T-helper 2 cell treated with Interferon-gamma antibody and Interleukin-4, amounts not matched to agents 100 ng/mL and 5 ng/mL, for 36 hours (primary cell): Measurements from ENCODE around the gene AFF3. TPM values are rescaled to one million over a fixed set of nuclear protein-coding genes. Genes with fewer than 3 reads are reported as not detected.
"Not testable (repeated sequence)": the region's sequence is repeated elsewhere in the genome, so short reads cannot be mapped to it uniquely, and the experiment has no call there.

Experiments
- intact Hi-C: fragments of 100-400 bp; cut with micrococcal nuclease; formaldehyde crosslinking; loops from one replicate; pipeline ENCODE4 v1.15.1; 2023
- total RNA-seq: library from RNA; stranded (reverse); gene quantifications from 2 replicates; pipeline ENCODE4 v1.2.3, GENCODE V29; 2022

Gene AFF3
- total RNA-seq, 1 donor from 2014 or later = 6.0 TPM

DNA sequence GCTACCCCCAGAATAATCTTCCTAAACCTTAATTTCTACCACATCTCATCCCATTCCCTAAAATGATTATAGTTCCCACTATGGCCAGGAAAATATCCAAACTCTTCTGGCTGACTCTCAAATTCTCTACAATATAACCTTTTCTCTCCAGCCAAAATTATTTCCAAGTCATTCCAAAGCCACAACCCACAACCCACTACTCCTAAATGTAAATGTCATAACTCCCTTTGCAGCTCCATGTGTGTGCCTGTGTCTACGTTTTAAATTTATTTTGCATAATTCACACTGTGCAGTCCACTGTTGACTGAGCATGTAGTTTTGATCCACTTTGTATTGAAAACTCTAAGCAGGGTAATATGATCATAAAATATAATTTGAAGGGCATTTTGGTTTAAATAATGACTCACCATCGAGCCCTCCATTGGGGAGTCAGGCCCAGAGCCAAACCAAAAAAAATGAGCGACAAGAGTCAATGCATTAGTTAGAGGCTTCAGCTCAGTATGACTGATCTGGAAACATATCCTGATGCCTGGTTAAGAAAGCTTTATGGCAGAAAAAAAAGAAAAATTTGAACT is 171.0 kb downstream of the AFF3 start:
- intact Hi-C loops = no loop called here

DNA sequence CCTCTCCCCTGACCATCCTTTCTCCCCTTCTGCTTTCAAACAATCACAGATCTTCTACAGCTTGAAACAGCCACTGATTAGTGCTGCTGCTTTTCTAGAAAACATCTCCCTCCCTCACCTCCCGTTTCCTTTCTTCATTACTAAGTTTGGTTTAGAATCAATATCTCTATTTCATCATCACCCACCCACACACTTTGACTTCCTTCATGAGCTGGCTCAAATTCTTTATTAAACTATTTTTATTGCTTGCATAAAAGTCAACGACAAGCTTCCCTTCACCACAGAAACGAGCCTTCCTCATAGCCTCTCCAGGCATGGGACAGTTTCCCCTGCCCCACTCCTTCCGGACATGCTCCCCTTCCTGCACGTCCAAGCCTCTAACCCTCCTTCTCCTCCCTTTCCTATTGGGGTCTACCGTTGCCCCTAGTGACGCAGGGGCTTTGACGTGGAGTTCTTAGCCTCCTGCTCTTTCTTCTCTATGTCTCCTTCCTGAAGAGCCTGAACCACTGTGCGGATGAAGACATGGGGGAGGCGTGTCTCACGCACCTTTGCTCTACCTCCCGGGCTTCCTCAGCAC is 172.0 kb downstream of the AFF3 start:
- intact Hi-C loops = no loop called here

DNA sequence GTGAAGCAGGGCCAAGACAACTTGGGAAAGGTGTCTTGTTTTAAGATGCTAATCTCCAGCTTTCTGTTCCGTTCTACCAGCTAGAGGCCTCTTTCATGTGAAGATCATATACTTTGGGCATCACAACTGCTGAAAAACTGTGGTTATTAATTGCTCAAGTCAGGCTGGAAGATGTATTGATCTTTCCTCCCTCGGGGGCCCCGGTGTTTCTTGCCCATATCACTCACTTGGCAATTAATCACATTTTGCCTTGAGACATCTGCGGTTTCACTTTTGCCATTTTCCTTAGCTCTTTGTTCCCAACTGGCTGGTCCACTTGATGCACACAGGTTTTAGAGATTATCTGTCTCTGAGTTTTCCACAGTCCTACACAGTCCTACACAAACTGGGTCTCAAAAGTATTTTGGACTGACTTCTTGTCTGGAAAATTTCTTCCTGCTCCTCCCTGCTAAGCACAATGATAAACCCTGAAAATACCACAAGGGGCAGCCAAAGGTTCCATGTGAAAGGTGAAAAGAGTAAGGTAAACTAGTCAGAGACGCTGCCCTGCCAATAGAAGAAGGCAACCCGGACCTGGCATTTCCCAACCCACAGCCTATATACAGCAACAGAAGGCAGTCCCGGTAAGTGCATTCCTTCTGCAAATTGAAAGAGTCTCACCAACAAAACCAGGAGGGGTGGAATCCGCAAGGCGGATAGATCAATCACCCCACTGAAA is 181.0 kb downstream of the AFF3 start:
- intact Hi-C loops = no loop called here

DNA sequence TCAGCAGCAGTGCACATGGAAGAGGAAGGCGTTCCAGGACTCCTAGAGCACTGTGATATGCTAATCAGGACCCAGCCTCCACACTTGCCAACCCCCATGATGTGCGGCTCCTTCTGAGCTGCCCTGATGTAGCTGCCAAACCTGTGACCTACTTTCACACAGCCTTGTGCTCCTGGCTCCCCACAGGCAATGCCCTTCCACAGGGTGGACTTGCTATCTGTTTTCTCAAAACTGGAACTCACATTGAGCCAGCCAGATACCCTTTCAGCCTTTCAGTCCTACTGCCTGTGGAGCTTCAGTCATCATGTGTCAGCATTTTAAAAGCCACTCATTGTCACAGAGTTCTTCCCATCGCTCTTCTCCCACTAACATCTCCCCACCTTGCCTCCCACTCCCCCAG is 181.6 kb downstream of the AFF3 start:
- intact Hi-C loops = no loop called here

DNA sequence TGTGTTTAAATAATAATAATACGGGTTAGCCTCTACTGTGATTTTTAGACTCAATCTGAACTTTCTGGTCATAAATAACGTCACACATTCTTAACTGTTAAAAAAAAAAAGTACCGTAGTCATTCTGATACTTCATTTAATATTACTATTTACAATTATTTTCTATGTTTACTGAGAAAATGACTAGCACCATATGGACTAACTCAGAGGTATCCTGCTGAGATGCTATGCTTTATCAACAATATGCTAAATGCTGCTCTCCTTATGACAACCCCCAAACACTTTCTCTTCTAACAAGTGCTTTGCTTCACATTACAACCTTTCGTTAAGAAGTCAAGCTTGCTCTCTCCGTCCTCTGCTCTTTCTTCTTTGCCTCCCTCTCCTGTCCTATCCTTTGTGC is 182.1 kb downstream of the AFF3 start:
- intact Hi-C loops = no loop called here

DNA sequence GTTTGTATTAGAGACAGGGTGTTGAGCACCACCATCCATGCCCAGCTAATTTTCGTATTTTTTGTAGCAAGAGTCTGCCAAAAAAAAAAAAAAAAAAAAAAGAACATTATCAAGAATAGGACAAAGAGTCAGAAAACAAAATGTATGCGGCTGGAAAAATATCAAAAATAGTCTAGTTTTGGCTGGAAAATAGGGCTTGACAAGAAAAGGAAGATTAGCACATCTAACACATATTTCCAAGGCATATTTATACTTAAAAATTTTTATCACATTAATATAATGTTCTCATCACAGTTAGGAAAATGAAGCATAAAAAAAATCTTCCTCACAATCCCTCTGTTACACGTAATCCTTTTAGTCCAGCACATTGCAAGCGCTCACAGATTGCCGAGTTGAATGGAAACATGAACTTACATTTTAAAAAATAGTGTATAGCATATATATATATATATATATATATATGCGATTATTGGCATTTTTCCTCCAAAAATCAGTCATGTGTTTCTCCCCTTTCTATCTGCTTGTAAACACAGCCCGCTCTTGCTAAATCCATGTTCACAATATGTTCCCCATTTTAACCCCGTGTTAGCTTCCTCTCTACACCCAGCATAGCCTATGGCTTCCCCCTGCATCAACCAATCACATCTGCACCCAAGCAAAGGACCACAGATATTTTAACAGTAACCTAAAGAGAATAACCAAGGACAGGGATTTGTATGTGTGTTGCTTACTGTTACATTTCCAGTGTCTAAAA is 183.0 kb downstream of the AFF3 start:
- intact Hi-C loops = no loop called here

DNA sequence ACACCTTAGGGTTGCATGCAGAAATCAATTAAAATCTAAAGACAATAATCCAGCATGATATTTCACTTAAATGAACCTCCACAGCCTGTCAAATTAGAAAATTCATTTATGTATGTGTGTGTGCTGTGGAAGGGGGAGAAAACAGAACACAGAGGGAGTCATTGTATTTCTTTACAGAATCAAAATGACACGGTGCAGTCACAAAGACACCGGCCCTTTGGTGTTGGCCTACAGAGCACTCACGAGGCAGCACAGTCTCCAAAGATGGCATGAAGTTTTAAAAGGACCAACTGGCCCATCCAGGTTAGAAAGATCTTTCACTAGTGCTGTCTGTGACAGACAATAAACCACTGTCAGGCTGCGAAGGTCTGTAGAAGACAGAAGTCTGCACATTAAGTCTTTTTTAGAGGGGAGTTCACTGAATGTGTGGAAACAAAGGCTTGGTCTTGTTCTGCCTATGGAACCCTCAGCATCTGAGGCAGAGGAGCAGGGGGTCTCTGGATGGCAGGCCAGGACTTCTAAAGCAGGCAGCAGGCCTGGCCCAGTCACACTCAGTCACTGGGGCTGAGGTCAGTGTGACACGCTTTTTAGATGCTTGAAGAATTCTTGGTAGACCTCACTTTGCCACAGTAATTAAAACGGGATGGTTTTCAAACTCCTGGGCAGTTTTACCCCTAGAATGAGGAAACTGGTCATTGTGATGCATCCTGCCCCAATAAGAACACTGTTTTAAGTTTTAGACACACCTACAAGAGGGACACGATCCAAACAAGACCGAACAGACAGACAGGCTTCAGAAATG is 184.9 kb downstream of the AFF3 start:
- intact Hi-C loops = no loop called here

DNA sequence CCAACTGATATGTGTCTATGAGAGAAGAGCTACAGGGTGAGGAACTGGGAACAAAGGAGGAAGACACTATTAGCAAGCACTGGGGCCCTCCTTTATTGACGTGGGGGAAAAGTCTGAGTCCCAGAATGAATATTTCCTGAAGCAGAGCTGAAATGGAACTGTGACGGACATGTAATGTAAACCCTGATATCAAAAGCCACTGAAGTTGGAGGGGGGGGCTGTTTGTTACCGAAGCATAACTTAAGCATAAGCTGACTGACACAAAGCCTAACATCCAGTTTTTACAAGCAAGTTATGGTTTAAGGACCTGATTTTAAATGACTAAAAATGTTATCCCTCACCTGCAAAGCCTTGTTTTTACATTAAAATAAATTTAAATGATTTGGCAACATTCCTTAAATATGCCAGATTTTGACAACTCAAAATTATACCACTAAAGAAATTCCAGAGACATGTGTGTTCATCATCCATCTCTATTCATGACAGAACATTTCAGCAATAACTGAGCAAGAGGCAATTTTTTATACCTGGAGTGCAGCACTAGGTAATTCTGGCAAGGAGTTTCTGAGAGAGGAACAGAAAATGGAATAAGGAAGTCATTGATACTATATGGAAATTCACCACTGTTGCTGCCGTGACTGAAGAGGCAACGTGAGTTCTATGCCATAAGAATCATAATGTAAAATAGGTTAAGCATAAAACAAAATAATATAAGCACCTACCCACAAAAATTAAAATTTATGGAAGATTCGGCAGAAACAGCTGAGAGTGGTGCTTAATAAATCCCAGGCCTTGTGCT is 186.0 kb downstream of the AFF3 start:
- intact Hi-C loops = no loop called here

DNA sequence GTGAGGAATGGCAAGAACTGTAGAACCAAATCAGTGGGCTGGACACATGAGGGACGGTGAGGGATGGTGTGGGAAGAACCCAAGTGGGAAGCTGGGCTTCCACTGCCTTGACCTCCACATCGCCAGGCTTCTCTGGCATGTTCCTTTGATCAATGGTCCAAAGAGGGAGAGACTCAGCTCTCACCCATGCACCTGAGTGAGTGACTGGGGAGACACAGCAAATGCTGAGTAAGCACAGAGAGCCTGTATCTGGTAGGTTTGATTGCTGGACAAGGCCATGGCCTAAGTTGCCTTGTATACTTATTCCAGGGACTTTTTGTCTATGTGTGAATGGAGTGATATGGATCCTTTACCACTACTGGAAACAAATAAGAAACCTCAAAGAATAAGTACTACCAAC is 188.6 kb downstream of the AFF3 start:
- intact Hi-C loops = no loop called here

DNA sequence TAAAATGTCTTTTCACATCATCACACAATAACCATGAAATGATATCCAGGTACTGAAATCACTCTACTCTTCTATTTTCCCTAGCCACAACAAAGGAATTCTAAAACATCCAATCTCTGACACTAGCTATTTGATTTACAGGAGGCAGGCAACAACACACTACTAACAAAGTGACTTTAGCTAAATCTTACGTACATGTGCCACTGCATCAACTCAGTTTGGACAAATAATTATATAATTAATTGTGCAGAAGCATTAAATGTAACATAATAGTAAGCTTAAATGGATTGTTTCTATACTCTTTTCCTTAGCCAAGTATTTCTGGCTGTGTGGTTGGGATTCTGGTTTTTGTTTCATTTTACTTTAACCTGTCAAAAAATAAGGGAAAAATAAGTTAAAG is 192.4 kb downstream of the AFF3 start:
- intact Hi-C loops = no loop called here

DNA sequence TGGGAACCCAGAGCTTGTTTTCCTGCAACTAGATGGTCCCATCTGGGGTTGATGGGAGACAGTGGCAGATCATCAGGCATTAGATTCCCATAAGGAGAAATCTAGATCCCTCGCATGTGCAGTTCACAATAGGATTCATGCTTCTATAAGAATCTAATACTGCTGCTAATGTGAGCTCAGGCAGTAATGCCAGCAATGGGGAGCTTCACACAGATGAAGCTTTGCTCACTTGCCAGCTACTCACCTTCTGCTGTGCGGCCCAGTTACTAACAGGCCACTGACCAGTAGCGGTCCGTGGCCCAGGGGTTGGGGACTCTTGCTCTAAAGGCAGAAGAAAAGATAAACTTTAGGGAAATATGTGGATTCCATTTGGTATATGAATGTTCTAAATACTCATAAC is 192.9 kb downstream of the AFF3 start:
- intact Hi-C loops = no loop called here

DNA sequence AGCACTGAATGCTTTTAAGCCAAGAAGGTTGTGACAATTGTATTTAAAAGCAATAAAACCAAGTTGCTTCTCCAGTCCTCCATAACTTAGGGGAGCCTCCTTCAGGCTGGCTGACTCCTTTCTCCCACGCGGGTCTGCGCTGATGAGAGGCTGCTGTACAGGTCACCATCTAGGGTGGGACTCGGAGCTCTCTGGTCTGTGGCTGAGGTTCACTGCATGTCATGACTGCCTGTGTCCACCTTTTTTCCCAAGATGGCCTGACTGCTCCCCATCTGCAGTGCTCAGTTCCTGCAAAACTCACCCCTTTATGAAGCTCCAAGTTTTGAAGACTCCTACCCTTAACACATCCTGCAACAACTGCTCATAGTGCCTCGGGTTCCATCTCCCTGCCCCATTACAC is 194.4 kb downstream of the AFF3 start:
- intact Hi-C loops = no loop called here

DNA sequence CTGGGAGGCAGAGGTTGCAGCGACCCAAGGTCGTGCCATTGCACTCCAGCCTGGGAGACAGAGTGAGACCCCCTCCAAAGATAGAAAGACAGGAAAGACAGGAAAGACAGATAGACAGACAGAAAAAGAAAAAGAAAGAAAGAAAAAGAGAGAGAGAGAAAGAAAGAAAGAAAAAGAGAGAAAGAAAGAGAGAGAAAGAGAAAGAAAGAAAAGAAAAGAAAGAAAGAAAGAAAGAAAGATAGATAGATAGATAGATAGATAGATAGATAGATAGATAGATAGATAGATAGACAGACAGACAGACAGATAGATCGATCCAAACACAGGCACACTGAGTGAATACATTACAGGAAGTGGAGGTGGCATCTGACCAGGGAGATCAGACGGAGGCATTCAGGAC is 195.0 kb downstream of the AFF3 start:
- intact Hi-C loops = not testable (repeated sequence)

DNA sequence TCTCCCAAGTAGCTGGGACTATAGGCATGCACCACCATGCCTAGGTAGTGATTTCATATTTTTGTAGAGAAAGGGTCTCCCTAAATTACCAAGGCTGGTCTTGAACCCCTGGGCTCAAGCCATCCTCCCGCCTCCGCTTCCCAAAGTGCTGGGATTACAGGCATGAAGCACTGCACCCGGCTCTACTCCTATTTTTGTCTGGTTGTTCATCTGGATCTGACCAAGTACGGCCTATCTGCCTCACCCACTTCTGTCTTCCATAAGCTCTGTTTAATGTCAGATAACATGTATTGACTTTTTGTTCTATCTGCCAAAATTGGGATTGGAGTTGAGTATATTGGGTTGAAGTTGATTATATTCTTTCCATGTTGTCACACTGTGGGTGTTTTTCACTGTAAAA is 198.4 kb downstream of the AFF3 start:
- intact Hi-C loops = no loop called here

DNA sequence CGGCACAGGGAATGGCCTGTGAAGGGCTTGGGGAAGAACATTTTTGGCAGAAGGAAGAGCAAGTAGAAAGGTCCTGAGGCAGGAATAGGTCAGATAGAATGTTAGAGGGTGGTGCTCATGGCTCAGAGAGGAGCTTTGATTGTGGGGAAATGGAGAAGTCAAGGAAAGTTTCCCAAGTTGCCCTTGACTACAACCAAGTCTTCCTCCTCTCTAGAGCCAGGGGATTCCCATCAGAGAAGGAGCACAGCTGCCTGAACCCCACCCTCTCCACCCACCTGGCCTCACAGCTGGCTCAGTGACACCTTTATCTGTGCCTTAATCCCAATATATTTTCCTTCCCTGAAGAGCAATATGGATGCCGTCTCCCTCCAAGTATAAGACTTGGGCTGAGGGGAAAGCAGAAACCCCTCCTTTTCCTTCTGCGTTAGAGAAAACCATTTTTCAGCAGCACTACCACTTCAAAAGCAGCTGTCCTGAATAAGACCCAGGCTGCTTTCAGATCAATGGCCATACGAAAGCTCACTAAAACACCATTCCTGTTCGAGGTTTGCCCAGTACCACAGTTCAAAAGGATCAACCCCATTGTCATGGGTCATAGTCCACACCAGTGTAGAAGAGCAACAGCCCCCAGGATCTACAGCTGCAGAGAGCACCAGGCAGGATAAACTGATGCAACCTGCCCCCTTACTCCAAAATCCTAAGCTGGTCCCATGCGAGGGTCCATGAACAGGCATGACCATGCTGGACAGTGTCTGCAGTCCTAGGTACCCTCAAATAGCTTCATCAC is 199.6 kb downstream of the AFF3 start:
- intact Hi-C loops = no loop called here

DNA sequence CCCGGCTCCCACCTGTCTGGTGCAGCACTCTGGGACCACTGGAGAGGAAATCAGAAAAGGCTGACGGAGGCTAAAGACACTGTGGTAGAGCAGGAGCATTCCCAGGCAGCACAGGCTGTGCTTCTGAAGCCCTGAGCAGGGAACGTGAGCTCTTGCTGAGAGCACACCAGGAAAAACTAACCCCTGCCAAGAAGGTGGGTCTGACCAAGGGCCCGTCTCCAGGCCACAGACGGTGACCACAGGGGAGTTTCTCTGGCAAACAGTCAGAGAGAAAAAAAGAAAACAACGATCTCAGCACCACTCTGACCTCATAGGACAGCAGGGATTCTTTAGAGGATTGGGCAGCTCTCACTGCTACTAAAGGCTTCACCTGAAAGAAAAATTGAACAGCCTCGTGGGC is 201.4 kb downstream of the AFF3 start:
- intact Hi-C loops = no loop called here

DNA sequence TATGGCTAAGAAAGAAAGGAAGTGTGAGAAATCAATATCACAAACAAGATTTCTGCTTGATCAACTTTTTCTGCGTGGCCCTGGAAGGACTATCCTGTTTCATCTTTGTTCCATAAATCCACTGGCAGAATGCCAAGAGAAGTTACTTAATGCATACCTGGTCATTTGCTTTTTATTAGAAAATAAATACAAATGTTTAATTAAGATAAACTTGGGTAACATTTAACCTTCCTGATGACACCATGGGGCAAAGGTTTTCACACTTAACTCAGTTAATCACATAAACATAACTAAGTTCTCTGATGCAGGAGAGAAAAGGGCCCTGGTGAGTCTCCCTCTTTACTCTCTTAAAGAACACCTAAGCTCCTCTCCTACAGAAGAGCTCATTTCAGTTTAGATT is 203.3 kb downstream of the AFF3 start:
- intact Hi-C loops = no loop called here

DNA sequence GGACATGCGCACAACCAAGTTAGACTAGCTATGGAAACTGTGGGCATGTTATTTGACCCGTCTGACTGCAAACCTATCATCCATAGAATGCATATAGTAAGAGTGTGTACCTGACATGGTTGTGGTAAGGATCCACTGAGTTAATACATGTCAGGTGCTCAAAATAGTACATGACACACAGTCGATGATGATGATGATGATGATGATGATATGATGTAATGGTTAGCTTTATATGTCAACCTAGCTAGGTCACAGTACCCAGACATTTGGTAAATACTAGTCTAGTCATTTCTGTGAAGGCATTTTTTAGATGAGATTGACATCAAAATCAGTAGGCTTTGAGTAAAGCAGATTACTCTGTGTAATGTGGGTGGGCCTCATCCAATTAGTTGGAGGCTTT is 204.1 kb downstream of the AFF3 start:
- intact Hi-C loops = no loop called here

DNA sequence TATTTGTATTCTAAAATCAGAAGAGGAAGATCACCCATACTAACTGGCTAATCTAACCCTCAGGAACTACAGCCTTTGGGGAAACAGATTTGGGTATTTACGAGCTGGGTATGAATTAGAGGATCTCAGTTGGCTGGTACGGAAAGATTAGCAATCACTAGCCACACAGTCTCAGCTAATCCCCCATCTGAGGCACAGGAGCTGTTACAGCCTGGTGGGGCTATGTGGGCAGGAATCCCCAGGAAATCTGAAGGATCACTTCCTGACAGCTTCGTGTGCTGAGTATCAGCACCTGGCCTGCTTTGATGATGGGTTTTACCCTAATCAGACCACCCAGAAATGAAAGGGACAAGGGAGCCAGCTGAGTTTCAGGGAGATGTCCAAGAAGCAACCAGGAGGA is 206.3 kb downstream of the AFF3 start:
- intact Hi-C loops = no loop called here

DNA sequence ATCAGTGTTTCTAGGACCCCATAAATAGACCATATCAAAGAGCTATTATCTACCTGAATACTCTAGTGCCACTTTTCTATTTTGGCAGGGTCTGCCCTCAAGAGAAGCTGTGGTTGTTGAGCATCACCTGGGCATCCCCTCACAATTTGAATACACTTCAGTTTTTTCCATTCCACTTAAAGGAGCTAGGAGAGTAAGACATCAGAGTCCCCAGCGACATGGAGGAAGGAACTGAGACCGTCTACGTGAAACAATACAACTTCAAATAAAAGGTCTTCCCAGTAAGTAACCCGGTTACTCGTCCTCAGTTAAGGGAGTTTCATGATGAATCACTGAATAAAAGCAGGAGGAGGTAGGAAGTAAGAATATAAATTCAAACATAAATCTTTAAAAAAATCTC is 206.7 kb downstream of the AFF3 start:
- intact Hi-C loops = no loop called here
